HT-29 (cell line): ENCODE data around the gene BTNL9. TPM values are rescaled to one million over a fixed set of nuclear protein-coding genes. Genes with fewer than 3 reads are reported as not detected.
"Not testable (repeated sequence)": the region's sequence is repeated elsewhere in the genome, so short reads cannot be mapped to it uniquely, and the experiment has no call there.

Experiments used
- DNase-seq: peaks from one replicate; pipeline ENCODE4 v3.0.0-alpha.2; 2015; ENCODE audit warnings: low spot score
- total RNA-seq: library from RNA; depleted of rRNA; stranded (reverse); fragments of >200 nt; shearing (Covaris generic); gene quantifications from 2 replicates; pipeline ENCODE4 v1.2.3, GENCODE V29; 2014; rRNA removed

The BTNL9 gene
- total RNA-seq = 32.4 and 36.7 TPM in 2 replicates

GRCh38 chr5:181039931-181040630 is at the start of gene BTNL9:
Gene BTNL9 (plus strand): TSS chr5:181040266. CDS start chr5:181045490, 5,224 bp downstream.
- no peak for DNase-seq

GRCh38 chr5:180990882-180991242 is 49.2 kb upstream of the BTNL9 start:
- no peak for DNase-seq

- DNase-seq = no peak
Observed at GRCh38 chr5:181001947-181002346, 38.1 kb upstream of the BTNL9 start.

- no peak for DNase-seq
Observed at GRCh38 chr5:181005791-181006190, 34.3 kb upstream of the BTNL9 start.

DNA sequence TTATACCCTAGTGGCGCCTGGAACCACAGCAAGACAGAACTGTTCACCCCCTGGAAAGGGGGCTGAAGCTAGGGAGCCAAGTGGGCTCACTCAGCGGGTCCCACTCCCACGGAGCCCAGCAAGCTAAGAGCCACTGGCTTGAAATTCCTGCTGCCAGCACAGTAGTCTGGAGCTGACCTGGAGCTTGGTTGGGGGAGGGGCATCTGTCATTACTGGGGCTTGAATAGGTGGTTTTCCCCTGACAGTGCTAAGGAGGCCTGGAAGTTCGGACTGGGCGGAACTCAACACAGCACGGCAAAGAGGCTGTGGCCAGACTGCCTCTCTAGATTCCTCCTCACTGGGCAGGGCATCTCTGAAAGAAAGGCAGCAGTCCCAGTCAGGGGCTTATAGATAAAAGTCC is 31.9 kb upstream of the BTNL9 start:
- DNase-seq = no peak

GRCh38 chr5:181010018-181010417 is 30.0 kb upstream of the BTNL9 start:
- DNase-seq = not testable (repeated sequence)

DNA sequence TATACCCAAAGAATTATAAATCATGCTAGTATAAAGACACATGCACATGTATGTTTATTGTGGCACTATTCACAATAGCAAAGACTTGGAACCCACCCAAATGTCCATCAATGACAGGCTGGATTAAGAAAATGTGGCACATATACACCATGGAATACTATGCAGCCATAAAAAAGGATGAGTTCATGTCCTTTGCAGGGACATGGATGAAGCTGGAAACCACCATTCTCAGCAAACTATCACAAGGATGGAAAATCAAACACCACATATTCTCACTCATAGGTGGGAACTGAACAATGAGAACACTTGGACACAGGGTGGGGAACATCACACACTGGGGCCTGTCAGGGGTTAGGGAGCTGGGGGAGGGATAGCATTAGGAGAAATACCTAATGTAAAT is 25.4 kb upstream of the BTNL9 start:
- DNase-seq = not testable (repeated sequence)

GRCh38 chr5:181017448-181017847 is 22.6 kb upstream of the BTNL9 start:
- DNase-seq = not testable (repeated sequence)

- no peak for DNase-seq
Observed at GRCh38 chr5:181020688-181021087, 19.4 kb upstream of the BTNL9 start.

DNA sequence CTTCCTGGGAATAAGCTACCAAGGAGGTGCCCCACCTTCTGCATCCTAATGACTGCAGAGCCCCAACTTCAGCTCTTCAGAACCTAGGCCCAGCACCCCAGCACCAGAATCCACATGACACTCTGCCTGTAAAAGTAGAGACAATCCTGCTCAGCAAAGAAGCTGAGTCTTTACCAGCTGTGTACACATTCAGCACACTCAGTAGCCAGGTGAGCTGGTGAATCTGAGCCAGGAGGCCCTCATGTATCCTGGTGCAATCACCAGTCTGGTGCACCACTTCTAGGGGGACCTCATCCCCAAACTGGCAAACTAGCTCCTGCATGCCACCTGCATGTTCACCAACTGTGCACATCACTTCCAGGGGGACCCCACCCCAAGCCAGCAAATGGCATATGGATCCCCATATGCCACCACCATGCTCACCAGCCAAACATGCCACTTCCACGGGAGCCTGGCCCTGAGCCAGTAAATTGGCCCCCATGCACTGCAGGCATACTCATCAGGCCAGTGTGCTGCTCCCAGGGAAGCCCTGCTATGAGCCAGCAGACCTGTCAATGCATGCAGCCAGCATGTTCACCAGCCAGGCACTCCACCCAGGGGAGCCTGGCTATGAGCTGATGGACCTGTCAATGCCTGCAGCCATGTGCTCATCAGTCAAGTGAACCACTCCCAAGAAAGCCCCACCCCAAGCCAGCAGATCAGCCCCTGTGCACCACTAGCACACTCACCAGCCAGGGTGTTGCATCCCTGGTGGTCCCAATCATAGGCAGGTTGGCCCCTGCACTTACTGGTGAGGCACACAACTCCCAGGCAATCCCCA is 15.6 kb upstream of the BTNL9 start:
- DNase-seq = no peak

DNA sequence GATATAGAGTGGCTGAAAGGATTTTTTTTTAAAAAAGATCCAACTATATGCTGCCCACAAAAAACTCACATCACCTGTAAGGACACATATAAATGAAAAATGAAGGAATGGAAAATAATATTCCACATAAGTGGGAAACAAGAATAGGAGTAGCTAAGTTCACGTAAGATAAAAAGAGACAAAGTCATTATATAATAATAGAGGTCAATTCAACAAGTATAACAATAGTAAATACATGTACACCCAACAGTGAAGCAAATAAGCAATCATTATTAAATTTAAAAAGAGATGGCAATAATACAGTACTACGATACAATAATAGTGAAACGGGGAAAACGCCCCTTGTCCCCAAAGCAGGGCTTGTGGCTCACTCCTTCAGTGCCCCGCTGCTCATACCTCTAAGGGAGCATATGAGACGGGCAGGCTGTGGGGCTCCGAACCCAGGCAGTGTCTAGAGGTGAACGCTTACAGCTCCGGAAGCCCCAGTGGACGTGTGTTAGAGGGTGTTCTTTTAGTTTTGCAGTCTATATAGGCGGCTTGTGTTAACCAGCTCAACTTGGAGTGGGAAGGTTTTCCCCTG is 12.5 kb upstream of the BTNL9 start:
- no peak for DNase-seq

DNA sequence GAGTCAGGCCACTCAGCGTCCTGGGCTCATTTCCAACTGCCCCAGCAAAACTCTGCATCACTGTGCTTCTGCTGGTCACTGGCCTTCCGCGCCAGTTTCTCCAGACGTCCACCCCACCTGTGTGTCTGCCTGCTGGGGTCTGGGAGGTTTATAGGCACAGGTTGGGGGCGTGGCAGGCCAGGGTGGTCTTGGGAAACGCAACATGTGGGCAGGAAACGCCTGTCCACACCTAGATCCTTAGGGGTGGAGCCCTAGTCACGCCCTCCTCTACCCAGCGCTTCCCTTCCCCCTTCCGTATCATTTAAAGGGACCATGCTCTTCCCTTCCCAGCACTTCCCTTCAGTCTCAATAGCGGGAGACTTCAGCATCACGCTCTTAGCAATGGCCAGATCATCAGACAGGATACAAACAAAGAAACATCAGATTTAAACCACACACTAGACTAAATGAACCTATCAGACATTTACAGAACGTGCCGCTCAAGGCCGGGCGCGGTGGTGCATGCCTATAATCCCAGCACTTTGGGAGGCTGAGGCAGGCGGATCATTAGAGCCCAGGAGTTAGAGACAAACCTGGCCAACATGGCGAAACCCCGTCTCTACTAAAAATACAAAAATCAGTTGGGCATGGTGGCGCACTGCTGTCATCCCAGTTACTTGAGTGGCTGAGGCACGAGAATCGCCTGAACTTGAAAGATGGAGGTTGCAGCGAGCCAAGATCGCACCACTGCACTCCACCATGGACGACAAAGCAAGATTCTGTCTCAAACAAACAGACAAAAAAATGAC is 11.8 kb upstream of the BTNL9 start:
- peak; percentile 80 for DNase-seq

- no peak for DNase-seq
Observed at GRCh38 chr5:181031716-181032115, 8.3 kb upstream of the BTNL9 start.

DNA sequence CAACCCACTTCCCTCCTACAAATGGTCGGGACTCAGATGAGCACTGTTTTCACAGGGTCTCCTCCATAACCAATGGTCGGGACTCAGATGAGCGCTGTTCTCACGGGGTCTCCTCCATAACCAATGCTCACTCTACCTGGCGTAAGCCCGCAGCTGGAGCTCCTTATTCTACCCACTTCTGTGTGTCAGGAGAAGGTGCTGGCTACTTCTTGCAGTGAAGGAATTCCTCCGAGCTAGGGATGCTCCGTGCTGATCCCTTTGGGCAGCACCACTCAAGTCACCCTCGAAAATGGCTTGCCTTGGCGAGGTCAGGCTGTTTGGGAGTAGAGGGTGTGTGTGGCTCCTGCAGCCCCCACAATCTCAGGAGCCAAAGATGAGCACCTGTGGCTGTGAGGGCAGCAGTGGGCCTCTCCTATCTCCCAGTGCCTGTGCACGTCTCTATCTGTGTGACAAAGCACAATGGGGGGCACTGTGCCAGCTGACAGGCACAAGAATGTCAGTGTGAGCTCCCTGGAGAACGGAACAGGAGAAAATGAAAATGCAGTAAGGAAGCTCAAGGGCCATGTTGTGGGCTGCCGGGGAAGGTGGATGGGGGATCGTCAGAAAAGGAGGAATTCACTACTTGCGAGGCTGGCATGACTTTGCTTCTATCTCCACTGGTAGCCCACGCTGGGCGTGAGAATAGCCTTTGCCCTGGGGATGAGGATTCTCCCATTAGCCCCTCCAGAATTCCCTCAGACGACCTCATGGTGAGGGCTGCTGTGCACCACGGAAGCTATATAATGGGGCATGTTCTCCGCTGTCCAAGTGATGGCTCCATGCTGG is 3.9 kb upstream of the BTNL9 start:
- DNase-seq = no peak

DNA sequence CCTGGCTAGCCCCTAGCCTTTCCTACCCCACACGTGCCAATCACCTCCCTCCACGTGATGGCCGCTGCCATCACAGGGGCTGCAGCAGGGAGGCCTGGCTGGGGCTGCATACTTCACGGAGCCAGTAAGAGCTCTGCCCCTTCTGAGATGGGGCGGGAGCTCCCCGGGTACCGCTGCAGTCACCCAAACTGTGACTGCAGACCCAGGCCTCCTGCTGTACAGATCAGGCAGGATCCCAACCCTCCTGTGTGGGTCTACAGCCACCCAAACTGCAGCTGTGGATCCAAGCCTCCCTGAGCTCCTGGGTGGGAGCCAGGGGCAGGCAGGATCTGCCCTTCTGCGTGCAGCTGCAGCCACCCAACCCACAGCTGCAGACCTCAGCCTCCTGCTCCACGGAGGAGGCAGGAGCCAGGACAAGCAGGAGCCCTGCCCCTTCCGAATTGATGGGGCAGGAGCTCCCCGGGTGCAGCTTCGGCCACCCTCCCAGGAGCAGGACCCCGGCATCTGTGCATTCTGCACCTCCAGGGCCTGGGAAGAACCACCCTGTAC is 3.2 kb upstream of the BTNL9 start:
- no peak for DNase-seq

GRCh38 chr5:181037365-181037861 is 2.7 kb upstream of the BTNL9 start:
- peak; percentile 39 for DNase-seq

- no peak for DNase-seq
Observed at GRCh38 chr5:181039471-181039870, 595 bp upstream of the BTNL9 start.

- DNase-seq = no peak
Observed at GRCh38 chr5:181040631-181040945, 522 bp downstream of the BTNL9 start.

- no peak for DNase-seq
Observed at GRCh38 chr5:181041043-181041442, 977 bp downstream of the BTNL9 start.

DNA sequence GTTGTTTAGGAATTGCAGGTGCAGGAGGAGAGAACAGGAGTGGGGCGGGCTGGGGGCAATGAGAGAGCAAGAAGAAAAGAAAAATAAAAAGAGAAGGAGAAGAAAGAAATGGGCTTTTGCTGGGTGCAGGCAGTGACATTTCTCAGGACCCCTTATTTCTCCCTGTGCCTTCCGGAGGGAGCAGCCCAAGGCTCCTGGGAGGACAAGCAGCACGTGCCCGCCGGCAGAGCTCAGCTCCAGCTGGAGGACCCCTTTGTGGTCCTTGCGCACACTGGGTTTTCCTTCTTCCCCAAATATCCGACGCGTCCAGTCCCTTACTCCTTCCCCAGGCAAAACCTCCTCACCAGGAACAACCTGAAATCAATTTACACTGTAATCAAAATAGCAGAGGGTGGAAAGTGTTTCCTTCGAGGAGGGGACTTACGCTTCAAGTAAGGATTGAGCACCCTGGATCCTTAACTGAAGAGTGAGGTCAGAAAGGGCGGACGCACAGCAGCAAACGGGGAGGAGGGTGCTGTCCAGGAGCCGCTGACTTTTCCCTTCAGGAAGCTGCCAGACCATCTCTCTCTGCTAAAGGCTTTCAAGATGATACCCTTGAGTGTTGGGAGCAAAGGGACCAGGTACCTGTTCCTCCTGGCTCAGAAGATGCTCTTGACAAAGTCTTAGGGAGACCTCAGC is 2.1 kb downstream of the BTNL9 start:
- no peak for DNase-seq
